SK-N-MC (cell line): ENCODE data around the gene SFXN2.
"Not testable (repeated sequence)": the region's sequence is repeated elsewhere in the genome, so short reads cannot be mapped to it uniquely, and the experiment has no call there.

Experiments
- DNase-seq: peaks from one replicate; pipeline ENCODE4 v3.0.0-alpha.2; 2011; ENCODE audit warnings: low read depth, low spot score
- H3K27ac ChIP-seq: fragments of 200-600 bp; sonication (generic); 2 replicates; pipeline ENCODE4 v1.5.1; 2016; ENCODE audit warnings: mixed run types
- H3K36me3 ChIP-seq: fragments of 200-600 bp; sonication (generic); 2 replicates; pipeline ENCODE4 v1.6.1; 2017; ENCODE audit warnings: antibody characterized with exemption, low read length, mixed read lengths; ENCODE audit not compliant: insufficient read depth
- H3K4me3 ChIP-seq: fragments of 200-600 bp; sonication (generic); 2 replicates; pipeline ENCODE4 v1.5.1; 2016
- H3K9ac ChIP-seq: fragments of 200-600 bp; sonication (generic); 2 replicates; pipeline ENCODE4 v1.8.0; 2017; ENCODE audit warnings: mixed run types, mixed read lengths; ENCODE audit not compliant: insufficient read length
- H3K9me3 ChIP-seq: fragments of 200-600 bp; sonication (generic); 2 replicates; pipeline ENCODE4 v1.6.1; 2017; ENCODE audit warnings: low read depth, mild to moderate bottlenecking, antibody characterized with exemption, low read length, moderate library complexity, mixed read lengths
- EZH2 ChIP-seq: fragments of 200-600 bp; sonication (generic); IDR thresholded peaks from one replicate; pipeline ENCODE4 v1.6.1; 2017; ENCODE audit warnings: antibody characterized with exemption
- FOXP2 ChIP-seq: optimal IDR thresholded peaks from 2 replicates; pipeline ENCODE3; 2011; ENCODE audit warnings: mild to moderate bottlenecking, moderate library complexity; ENCODE audit not compliant: insufficient read depth; ENCODE audit errors: extremely low read length, control extremely low read depth
- POLR2AphosphoS5 ChIP-seq: IDR thresholded peaks from 2 replicates; pipeline ENCODE4 v1.6.1; 2012; ENCODE audit warnings: mild to moderate bottlenecking, low read depth, low read length, borderline replicate concordance

Gene SFXN2

GRCh38 chr10:102678068-102678400 lies 36.4 kb upstream of the SFXN2 start:
- Histone ChIP-seq H3K9ac (no peak overlapping the region), H3K4me3 (no peak overlapping the region), H3K27ac (no peak overlapping the region), H3K9me3 (no peaks in the 10 kb centered on the region), H3K36me3 (no peaks in the 10 kb centered on the region)
- TF ChIP-seq POLR2AphosphoS5 (no peak), FOXP2 (no peak), EZH2 (no peak)
- no peak for DNase-seq

DNA sequence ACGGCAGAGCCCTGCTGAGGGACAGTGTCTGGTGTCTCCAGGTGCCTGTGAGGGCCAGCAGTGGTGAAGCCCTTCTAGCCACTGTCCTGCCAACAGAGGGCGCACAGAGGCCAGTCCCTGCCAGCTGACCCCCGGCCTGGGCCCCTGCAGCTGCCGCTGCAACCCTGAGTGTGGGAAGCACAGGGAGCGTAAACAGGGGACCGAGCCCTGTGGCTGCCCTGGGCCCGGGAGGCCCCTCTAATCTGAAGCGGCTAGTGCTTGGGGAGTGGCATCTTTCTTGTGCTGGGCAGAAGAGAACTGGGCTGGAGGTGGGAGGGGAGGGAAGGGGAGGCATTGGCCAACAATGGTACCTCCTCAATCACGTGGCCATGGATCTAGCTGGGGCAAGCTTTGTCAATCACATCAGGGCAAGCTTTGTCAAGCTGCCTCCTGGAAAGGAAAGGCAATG lies 35.6 kb upstream of the SFXN2 start:
- no peaks in the 10 kb centered on the region for H3K9me3 ChIP-seq
- no peak overlapping the region for H3K9ac ChIP-seq
- H3K36me3 ChIP-seq, result no peaks in the 10 kb centered on the region
- DNase-seq, result no peak
- H3K27ac ChIP-seq, result no peak overlapping the region
- TF ChIP-seq EZH2, result no peak
- no peak for TF ChIP-seq POLR2AphosphoS5
- TF ChIP-seq FOXP2, result no peak
- H3K4me3 ChIP-seq, result no peak overlapping the region

DNA sequence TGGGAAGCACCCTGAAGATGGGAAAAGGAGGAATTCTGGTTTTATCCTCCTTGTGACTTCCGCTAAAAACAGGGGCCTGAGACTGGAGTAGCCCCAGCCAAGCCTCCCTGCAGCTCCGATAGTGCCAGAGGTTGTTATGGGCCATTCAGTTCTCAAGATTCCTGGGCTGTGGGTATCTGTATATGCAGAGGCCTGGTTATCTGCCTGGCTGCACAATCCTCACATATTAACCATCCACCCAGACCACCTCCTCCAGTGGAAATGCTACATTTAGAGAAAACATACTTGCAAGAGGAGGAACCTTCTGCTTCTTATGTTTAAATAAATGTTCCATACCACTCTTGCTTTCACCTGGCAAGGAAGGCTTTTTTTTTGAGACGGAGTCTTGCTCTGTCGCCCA lies 34.8 kb upstream of the SFXN2 start:
- DNase-seq, result no peak
- Histone ChIP-seq H3K36me3 (no peaks in the 10 kb centered on the region), H3K4me3 (no peak overlapping the region), H3K9ac (no peak overlapping the region), H3K27ac (no peak overlapping the region), H3K9me3 (no peaks in the 10 kb centered on the region)
- TF ChIP-seq POLR2AphosphoS5, result no peak

DNA sequence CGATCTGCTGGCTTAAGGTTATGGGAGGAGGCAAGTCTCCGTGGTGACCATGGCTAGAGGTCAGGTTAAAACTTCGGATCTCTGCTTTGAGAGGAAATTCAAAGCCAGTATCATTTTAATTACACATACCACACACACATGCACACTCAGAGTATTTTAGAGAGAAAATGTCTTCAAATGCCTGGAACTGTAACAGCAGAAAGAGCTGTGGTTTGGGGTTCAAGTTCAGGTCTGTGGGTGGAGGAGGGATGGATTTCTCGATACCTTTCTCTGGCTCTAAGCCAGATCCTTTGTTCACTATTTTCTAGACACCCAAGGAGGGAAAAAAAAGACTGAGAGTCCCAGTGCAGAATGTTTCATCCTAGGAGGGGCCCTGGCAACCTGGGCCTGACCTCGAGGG lies 32.7 kb upstream of the SFXN2 start:
- no peak overlapping the region for H3K4me3 ChIP-seq
- H3K9me3 ChIP-seq, result no peaks in the 10 kb centered on the region
- TF ChIP-seq POLR2AphosphoS5 (no peak), EZH2 (no peak), FOXP2 (no peak)
- H3K27ac ChIP-seq, result no peak overlapping the region
- no peak for DNase-seq
- H3K36me3 ChIP-seq, result no peaks in the 10 kb centered on the region
- H3K9ac ChIP-seq, result no peak overlapping the region

GRCh38 chr10:102682416-102682815 lies 32.0 kb upstream of the SFXN2 start:
- no peaks in the 10 kb centered on the region for H3K9me3 ChIP-seq
- no peak overlapping the region for H3K27ac ChIP-seq
- no peak overlapping the region for H3K4me3 ChIP-seq
- no peak overlapping the region for H3K9ac ChIP-seq
- no peak for DNase-seq
- no peaks in the 10 kb centered on the region for H3K36me3 ChIP-seq
- no peak for TF ChIP-seq POLR2AphosphoS5
- no peak for TF ChIP-seq FOXP2
- no peak for TF ChIP-seq EZH2

- no peak overlapping the region for H3K9ac ChIP-seq
- TF ChIP-seq POLR2AphosphoS5 (no peak), FOXP2 (no peak), EZH2 (no peak)
- H3K4me3 ChIP-seq, result no peak overlapping the region
- no peaks in the 10 kb centered on the region for H3K9me3 ChIP-seq
- no peak for DNase-seq
- H3K27ac ChIP-seq, result no peak overlapping the region
- H3K36me3 ChIP-seq, result no peaks in the 10 kb centered on the region
These were observed 31.5 kb upstream of the SFXN2 start for GRCh38 chr10:102682981-102683380.

DNA sequence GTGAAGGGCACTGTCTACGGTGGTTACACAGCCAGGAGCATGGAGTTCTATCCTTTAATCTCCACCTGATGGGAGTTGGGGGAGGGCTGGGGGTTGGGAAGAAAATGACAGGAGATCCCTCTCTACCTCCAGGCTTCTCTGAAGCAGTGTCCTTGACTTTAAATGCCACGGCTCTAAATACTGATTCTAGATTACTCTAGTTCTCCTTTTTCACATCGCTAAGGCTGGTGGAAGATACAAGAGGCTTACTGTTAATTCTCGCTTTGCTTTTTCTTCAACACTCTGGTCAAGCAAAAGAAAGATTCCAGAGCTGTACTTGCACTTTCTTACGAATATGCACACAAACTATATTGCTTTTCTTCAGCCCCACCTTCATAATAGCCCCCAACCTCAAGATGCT lies 30.7 kb upstream of the SFXN2 start:
- H3K27ac ChIP-seq, result no peak overlapping the region
- H3K9ac ChIP-seq, result no peak overlapping the region
- no peak for TF ChIP-seq FOXP2
- no peaks in the 10 kb centered on the region for H3K36me3 ChIP-seq
- H3K9me3 ChIP-seq, result no peaks in the 10 kb centered on the region
- H3K4me3 ChIP-seq, result no peak overlapping the region
- DNase-seq, result no peak

DNA sequence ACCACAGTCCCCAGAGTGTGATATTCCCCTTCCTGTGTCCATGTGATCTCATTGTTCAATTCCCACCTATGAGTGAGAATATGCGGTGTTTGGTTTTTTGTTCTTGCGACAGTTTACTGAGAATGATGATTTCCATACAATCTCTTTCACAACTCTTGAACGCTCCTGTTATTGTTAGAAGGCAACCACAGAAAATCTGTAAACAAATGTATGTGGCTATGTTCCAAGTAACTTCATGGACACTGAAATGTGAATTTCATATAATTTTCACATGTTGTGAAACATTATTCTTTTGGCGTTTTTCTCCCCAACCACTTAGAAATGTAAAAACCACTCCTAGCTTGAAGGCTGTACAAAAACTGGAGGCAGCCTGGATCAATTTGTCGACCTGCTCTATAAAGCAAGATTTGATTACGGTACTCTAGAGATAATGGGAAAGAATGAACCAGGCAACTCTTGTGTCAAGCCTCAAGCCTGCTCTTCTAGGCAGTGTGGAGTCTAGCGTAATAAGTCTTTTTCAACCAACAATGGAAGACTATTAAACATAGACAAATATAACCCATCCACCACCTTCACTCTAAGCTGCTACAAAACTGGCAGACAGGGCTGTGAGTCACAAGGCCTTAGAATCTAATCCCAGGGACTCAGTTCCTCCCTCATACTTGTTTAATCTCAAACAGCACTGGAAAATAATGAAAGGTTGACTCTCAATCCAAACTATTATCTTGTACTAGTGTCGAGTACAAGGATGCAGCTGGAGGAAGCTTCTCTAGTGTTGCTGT lies 23.0 kb upstream of the SFXN2 start:
- Histone ChIP-seq H3K27ac (no peak overlapping the region), H3K9me3 (no peaks in the 10 kb centered on the region), H3K36me3 (peaks cover under 1% of the 10 kb centered on the region; the same call in 1 of the 2 replicates), H3K9ac (no peak overlapping the region), H3K4me3 (no peak overlapping the region)
- TF ChIP-seq EZH2, result no peak
- DNase-seq, result no peak

DNA sequence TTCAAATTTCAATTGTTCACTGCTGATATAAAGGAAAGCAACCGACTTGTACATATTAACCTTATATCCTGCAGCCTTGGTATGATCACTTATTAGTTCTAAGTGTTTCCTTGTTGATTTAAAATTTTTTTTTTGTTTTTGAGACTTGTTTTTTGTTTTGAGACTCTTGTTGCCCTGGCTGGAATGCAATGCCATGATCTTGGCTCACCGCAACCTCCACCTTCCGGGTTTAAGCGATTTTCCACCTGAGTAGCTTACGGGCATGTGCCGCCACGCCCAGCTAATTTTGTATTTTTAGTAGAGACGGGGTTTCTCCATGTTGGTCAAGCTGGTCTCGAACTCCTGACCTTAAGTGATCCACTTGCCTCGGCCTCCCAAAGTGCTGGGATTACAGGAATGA lies 19.0 kb upstream of the SFXN2 start:
- not testable (repeated sequence) for H3K4me3 ChIP-seq, H3K27ac ChIP-seq, H3K9ac ChIP-seq, H3K36me3 ChIP-seq, DNase-seq, H3K9me3 ChIP-seq
